ENCODE data around the gene ACSL4.

Gene ACSL4

GRCh38 chrX:109704563-109704962, 28.5 kb downstream of the ACSL4 start:
- no peak for DNase-seq (ENCODE audit: low spot score)
- no peak for TF ChIP-seq CTCF (IDR thresholded peaks at IDR 0.05; ENCODE audit: borderline replicate concordance, control extremely low read depth, extremely low read depth, insufficient read depth, missing control alignments)
- in situ Hi-C loops (cut with MboI; ENCODE audit: low sequenced_read_pairs, unreplicated experiment): no loop called here

GRCh38 chrX:109697855-109698254, 35.2 kb downstream of the ACSL4 start:
- DNase-seq (ENCODE audit: low spot score): no peak
- TF ChIP-seq CTCF (IDR thresholded peaks at IDR 0.05; ENCODE audit: borderline replicate concordance, control extremely low read depth, extremely low read depth, insufficient read depth, missing control alignments): no peak
- in situ Hi-C loops (cut with MboI; ENCODE audit: low sequenced_read_pairs, unreplicated experiment): no loop called here

GRCh38 chrX:109696146-109696740, 36.8 kb downstream of the ACSL4 start:
- no peak for TF ChIP-seq CTCF (IDR thresholded peaks at IDR 0.05; ENCODE audit: borderline replicate concordance, control extremely low read depth, extremely low read depth, insufficient read depth, missing control alignments)
- in situ Hi-C loops (cut with MboI; ENCODE audit: low sequenced_read_pairs, unreplicated experiment): no loop called here
- no peak for DNase-seq (ENCODE audit: low spot score)

- in situ Hi-C loops (cut with MboI; ENCODE audit: low sequenced_read_pairs, unreplicated experiment): no loop called here
- TF ChIP-seq CTCF (IDR thresholded peaks at IDR 0.05; ENCODE audit: borderline replicate concordance, control extremely low read depth, extremely low read depth, insufficient read depth, missing control alignments): no peak
- DNase-seq (ENCODE audit: low spot score): no peak
These were observed 37.4 kb downstream of the ACSL4 start for GRCh38 chrX:109695637-109696036.

GRCh38 chrX:109691752-109692151, 41.3 kb downstream of the ACSL4 start:
- in situ Hi-C loops (cut with MboI; ENCODE audit: low sequenced_read_pairs, unreplicated experiment): no loop called here
- DNase-seq (ENCODE audit: low spot score): no peak
- TF ChIP-seq CTCF (IDR thresholded peaks at IDR 0.05; ENCODE audit: borderline replicate concordance, control extremely low read depth, extremely low read depth, insufficient read depth, missing control alignments): no peak

GRCh38 chrX:109691277-109691676, 41.8 kb downstream of the ACSL4 start:
- no peak for TF ChIP-seq CTCF (IDR thresholded peaks at IDR 0.05; ENCODE audit: borderline replicate concordance, control extremely low read depth, extremely low read depth, insufficient read depth, missing control alignments)
- in situ Hi-C loops (cut with MboI; ENCODE audit: low sequenced_read_pairs, unreplicated experiment): no loop called here

More at GRCh38 chrX:109691277-109691676, 41.8 kb downstream of the ACSL4 start:
- no peak for DNase-seq (ENCODE audit: low spot score)

Data from GM13976 (cell line).